Activated T-helper 1 cell treated with Interleukin-2 at 50 U/mL for 16 hours (primary cell): ENCODE data around the gene HBQ1.
"Not testable (repeated sequence)": the region's sequence is repeated elsewhere in the genome, so short reads cannot be mapped to it uniquely, and the experiment has no call there.

Source experiments
- DNase-seq: peaks from one replicate; pipeline ENCODE4 v3.0.0-alpha.2; 2020; ENCODE audit warnings: low read depth

HBQ1 gene

DNA sequence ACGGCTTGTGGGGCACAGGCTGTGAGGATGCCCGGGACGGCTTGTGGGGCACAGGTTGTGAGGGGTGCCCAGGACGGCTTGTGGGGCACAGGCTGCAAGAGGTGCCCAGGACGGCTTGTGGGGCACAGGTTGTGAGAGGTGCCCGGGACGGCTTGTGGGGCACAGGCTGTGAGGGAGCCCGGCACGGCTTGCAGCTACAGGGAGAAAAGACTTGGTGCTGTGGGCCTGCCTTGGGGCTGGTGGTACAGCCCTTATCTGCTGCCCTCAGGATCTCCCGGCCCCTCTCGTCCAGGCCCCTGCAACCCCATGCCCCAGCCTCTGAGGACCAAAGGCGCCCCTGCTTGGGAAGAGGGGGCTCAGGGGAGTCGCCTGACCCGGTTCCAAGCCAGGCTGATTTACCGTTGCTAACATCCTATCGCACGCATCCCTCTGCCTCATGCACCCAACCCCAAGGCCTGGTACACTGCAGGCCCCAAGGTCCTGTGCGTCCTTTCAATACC lies 19.5 kb upstream of the HBQ1 start:
- no peak for DNase-seq

- DNase-seq: no peak
Measured at GRCh38 chr16:162271-162991, 17.8 kb upstream of the HBQ1 start.

GRCh38 chr16:163139-163538 lies 17.1 kb upstream of the HBQ1 start:
- DNase-seq: not testable (repeated sequence)

DNA sequence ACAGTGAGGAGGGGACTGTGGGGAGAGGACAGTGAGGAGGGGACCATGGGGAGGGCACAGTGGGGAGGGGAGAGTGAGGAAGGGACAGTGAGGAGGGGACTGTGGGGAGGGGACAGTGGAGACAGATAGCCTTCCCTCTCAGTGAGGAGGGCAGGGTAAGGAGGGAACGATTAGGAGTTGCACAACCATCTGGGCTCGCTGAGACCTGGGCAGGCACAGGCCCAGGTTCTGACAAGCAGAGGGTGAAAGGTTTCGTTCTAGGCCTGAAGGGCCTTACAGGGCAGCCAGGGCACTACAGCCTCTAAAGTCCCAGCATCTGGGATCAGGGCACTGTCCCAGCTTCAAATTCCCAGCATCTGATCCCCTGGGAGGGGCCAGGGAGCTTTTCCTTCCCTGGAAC lies 16.6 kb upstream of the HBQ1 start:
- not testable (repeated sequence) for DNase-seq

DNA sequence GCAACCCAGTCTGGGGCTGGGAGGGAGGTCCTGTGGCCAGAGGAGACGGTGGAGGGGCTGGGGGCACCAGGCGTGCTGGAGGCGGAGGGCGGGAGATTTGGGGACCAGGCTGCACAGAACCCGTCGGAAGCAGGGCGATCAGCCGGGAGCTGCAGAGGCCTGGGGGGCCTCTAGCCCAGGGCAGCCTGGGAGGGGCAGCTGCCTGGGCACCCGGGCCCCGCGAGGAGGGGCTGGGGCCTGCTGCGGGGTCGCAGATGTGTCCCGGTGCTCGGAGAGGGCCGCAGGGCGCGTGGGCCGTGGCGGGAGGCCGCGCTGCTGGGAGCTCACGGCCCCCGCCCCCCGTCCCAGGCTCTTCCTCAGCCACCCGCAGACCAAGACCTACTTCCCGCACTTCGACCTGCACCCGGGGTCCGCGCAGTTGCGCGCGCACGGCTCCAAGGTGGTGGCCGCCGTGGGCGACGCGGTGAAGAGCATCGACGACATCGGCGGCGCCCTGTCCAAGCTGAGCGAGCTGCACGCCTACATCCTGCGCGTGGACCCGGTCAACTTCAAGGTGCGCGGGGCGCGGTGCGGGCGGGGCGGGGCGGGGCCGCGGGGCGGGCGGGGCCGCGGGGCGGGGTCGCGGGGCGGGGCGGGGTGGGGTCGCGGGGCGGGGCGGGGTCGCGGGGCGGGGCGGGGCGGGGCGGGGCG lies 16.0 kb upstream of the HBQ1 start:
- DNase-seq: not testable (repeated sequence)

DNA sequence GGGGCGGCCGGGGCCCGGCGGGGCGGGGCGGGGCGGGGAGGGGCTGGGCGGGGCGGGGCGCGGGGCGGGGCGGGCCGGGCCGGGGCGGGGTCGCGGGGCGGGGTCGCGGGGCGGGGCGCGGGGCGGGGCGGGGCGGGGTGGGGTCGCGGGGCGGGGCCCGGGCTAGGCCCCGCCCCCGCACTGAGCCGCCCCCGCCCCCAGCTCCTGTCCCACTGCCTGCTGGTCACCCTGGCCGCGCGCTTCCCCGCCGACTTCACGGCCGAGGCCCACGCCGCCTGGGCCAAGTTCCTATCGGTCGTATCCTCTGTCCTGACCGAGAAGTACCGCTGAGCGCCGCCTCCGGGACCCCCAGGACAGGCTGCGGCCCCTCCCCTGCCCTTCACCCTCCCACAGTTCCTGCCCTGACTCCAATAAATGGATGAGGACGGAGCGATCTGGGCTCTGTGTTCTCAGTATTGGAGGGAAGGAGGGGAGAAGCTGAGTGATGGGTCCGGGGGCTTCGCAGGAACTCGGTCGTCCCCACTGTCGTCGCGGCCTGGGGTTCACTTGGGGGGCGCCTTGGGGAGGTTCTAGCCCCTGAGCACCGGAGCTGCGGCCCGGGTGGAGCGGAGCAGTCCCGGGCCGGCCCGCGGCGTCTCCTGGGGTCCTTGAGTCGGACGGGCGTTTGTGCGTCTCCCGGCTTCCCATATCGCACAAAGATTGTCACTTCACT lies 15.3 kb upstream of the HBQ1 start:
- DNase-seq: no peak

DNA sequence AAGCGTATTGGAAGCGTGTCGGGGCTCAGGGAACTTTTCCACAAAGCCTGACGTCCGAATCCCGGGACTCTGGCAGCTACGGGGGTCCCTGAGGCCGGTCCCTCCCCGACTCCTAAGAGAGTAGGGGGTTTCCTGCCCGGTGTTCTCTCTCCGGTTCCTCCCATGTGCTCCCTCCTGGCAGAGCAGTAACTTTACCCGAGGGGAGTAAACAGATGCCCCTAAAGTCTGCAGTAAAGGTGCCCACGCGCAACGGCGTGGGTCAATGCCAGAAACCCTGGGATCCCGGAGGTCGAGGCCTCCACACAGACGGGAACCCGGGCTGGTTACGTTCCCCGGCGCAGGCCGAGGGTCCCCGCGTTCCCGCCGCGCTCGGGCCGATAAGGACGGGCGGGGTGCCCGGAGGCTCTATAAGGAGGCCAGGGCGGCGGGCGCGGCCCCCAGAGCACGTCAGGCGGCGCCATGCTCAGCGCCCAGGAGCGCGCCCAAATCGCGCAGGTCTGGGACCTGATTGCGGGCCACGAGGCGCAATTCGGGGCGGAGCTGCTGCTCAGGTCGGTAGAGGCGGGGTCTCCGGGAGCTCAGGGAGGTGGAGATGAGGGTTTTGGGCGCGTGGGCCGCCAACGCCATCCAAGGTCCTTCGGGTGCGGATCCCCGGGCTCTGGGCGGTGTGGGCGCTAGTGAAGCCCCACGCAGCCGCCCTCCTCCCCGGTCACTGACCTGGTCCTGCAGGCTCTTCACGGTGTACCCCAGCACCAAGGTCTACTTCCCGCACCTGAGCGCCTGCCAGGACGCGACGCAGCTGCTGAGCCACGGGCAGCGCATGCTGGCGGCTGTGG lies 14.5 kb upstream of the HBQ1 start, which contains the start of gene HBM:
TSS of gene HBM (plus strand) at position 440 of the 836 bp plus-strand sequence. CDS start at position 460, 20 bp downstream.
- no peak for DNase-seq

DNA sequence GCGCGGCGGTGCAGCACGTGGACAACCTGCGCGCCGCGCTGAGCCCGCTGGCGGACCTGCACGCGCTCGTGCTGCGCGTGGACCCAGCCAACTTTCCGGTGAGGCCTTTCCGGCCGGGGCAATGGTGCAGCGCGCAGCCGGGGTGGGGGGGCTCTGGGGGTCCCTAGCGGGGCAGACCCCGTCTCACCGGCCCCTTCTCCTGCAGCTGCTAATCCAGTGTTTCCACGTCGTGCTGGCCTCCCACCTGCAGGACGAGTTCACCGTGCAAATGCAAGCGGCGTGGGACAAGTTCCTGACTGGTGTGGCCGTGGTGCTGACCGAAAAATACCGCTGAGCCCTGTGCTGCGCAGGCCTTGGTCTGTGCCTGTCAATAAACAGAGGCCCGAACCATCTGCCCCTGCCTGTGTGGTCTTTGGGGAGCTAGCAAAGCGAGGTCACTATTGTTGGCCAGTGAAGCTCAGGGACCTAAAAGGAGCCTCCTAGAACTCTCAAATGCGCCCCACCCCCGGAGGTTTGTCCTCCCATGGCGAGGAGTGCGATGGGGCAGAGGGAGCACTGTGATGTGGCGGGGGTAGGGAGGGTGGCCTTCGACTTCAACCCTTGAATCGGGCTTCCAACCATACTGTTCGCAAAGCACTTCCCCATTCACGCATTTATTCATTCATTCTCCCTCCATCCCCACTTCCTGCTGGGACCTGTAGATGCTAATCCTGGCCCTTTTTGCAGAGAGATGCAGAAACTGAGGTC lies 13.7 kb upstream of the HBQ1 start:
- DNase-seq: no peak

- no peak for DNase-seq
Measured at GRCh38 chr16:167122-167690, 13.1 kb upstream of the HBQ1 start.

GRCh38 chr16:168424-168823 lies 11.8 kb upstream of the HBQ1 start:
- no peak for DNase-seq

DNA sequence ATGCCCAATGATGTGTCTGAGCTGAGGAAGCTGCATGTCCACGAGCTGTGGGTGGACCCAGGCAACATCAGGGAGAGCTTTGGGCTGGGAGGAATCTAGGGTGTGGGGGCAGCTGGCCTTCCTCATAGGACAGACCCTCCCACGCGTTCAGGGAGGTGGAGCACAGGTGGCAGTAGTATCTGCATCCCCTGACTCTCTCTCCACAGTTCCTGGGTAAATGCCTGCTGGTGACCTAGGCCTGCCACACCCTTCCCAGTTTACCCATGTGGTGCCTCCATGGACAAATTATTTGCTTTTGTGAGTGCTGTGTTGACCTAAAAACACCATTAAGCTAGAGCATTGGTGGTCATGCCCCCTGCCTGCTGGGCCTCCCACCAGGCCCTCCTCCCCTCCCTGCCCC lies 11.2 kb upstream of the HBQ1 start:
- no peak for DNase-seq

GRCh38 chr16:170088-170507 lies 10.2 kb upstream of the HBQ1 start:
- not testable (repeated sequence) for DNase-seq

GRCh38 chr16:170788-171187 lies 9.5 kb upstream of the HBQ1 start:
- DNase-seq: no peak

DNA sequence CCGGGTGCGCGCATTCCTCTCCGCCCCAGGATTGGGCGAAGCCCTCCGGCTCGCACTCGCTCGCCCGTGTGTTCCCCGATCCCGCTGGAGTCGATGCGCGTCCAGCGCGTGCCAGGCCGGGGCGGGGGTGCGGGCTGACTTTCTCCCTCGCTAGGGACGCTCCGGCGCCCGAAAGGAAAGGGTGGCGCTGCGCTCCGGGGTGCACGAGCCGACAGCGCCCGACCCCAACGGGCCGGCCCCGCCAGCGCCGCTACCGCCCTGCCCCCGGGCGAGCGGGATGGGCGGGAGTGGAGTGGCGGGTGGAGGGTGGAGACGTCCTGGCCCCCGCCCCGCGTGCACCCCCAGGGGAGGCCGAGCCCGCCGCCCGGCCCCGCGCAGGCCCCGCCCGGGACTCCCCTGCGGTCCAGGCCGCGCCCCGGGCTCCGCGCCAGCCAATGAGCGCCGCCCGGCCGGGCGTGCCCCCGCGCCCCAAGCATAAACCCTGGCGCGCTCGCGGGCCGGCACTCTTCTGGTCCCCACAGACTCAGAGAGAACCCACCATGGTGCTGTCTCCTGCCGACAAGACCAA lies 7.8 kb upstream of the HBQ1 start, which contains the start of gene HBA2:
TSS of gene HBA2 (plus strand) at position 503 of the 568 bp plus-strand sequence. CDS start at position 540, 37 bp downstream.
- DNase-seq: not testable (repeated sequence)

DNA sequence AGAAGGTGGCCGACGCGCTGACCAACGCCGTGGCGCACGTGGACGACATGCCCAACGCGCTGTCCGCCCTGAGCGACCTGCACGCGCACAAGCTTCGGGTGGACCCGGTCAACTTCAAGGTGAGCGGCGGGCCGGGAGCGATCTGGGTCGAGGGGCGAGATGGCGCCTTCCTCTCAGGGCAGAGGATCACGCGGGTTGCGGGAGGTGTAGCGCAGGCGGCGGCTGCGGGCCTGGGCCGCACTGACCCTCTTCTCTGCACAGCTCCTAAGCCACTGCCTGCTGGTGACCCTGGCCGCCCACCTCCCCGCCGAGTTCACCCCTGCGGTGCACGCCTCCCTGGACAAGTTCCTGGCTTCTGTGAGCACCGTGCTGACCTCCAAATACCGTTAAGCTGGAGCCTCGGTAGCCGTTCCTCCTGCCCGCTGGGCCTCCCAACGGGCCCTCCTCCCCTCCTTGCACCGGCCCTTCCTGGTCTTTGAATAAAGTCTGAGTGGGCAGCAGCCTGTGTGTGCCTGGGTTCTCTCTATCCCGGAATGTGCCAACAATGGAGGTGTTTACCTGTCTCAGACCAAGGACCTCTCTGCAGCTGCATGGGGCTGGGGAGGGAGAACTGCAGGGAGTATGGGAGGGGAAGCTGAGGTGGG lies 6.9 kb upstream of the HBQ1 start:
- DNase-seq: not testable (repeated sequence)

DNA sequence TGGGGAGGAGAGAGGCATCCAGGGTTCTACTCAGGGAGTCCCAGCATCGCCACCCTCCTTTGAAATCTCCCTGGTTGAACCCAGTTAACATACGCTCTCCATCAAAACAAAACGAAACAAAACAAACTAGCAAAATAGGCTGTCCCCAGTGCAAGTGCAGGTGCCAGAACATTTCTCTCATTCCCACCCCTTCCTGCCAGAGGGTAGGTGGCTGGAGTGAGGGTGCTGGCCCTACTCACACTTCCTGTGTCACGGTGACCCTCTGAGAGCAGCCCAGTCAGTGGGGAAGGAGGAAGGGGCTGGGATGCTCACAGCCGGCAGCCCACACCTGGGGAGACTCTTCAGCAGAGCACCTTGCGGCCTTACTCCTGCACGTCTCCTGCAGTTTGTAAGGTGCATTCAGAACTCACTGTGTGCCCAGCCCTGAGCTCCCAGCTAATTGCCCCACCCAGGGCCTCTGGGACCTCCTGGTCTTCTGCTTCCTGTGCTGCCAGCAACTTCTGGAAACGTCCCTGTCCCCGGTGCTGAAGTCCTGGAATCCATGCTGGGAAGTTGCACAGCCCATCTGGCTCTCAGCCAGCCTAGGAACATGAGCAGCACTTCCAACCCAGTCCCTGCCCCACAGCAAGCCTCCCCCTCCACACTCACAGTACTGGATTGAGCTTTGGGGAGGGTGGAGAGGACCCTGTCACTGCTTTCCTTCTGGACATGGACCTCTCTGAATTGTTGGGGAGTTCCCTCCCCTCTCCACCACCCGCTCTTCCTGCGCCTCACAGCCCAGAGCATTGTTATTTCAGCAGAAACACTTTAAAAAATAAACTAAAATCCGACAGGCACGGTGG lies 6.1 kb upstream of the HBQ1 start:
- DNase-seq: not testable (repeated sequence)

GRCh38 chr16:175011-175949 lies 5.0 kb upstream of the HBQ1 start:
- DNase-seq: no peak

DNA sequence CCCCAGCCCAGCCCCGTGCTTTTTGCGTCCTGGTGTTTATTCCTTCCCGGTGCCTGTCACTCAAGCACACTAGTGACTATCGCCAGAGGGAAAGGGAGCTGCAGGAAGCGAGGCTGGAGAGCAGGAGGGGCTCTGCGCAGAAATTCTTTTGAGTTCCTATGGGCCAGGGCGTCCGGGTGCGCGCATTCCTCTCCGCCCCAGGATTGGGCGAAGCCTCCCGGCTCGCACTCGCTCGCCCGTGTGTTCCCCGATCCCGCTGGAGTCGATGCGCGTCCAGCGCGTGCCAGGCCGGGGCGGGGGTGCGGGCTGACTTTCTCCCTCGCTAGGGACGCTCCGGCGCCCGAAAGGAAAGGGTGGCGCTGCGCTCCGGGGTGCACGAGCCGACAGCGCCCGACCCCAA lies 4.3 kb upstream of the HBQ1 start:
- not testable (repeated sequence) for DNase-seq
